Stromal cell of bone marrow (primary cell): ENCODE results near the gene SGPL1.
A peak's percentile ranks its signal among the peaks of the same experiment; 100 is the strongest.

ENCODE experiments used
- DNase-seq: peaks from one replicate; pipeline ENCODE4 v3.0.0-alpha.2; 2012; ENCODE audit warnings: low read depth

SGPL1 gene

GRCh38 chr10:70810967-70811366, 4.8 kb upstream of the SGPL1 start:
- no peak for DNase-seq

GRCh38 chr10:70811881-70812280, 3.9 kb upstream of the SGPL1 start:
- DNase-seq = no peak

- DNase-seq = no peak
Observed at GRCh38 chr10:70812814-70813213, 2.9 kb upstream of the SGPL1 start.

GRCh38 chr10:70814126-70814525, 1.6 kb upstream of the SGPL1 start:
- DNase-seq = no peak

GRCh38 chr10:70816220-70816894, 609 bp downstream of the SGPL1 start:
- DNase-seq = peak; percentile 69

- DNase-seq = no peak
Observed at GRCh38 chr10:70820976-70821750, 5.4 kb downstream of the SGPL1 start.

GRCh38 chr10:70822076-70822820, 6.5 kb downstream of the SGPL1 start:
- DNase-seq = no peak

- no peak for DNase-seq
Observed at GRCh38 chr10:70827086-70827757, 11.5 kb downstream of the SGPL1 start.

- no peak for DNase-seq
Observed at GRCh38 chr10:70828923-70829322, 13.2 kb downstream of the SGPL1 start.

- DNase-seq = no peak
Observed at GRCh38 chr10:70829543-70829942, 13.8 kb downstream of the SGPL1 start.

GRCh38 chr10:70830164-70830563, 14.4 kb downstream of the SGPL1 start:
- no peak for DNase-seq

- no peak for DNase-seq
Observed at GRCh38 chr10:70832221-70832620, 16.5 kb downstream of the SGPL1 start.

- DNase-seq = peak; percentile 94
Observed at GRCh38 chr10:70832852-70833528, 17.2 kb downstream of the SGPL1 start.

GRCh38 chr10:70833601-70834000, 17.9 kb downstream of the SGPL1 start:
- DNase-seq = no peak

GRCh38 chr10:70834021-70834420, 18.3 kb downstream of the SGPL1 start:
- no peak for DNase-seq

- no peak for DNase-seq
Observed at GRCh38 chr10:70834441-70835151, 18.8 kb downstream of the SGPL1 start.

- no peak for DNase-seq
Observed at GRCh38 chr10:70836319-70836718, 20.6 kb downstream of the SGPL1 start.

- DNase-seq = no peak
Observed at GRCh38 chr10:70837660-70838059, 21.9 kb downstream of the SGPL1 start.

GRCh38 chr10:70838270-70838805, 22.6 kb downstream of the SGPL1 start:
- DNase-seq = no peak

GRCh38 chr10:70840836-70841235, 25.1 kb downstream of the SGPL1 start:
- no peak for DNase-seq

GRCh38 chr10:70843333-70843732, 27.6 kb downstream of the SGPL1 start:
- no peak for DNase-seq
